Measurements from ENCODE around the gene TRIM8.

TRIM8 gene

GRCh38 chr10:102615361-102615760 is 28.9 kb upstream of the TRIM8 start:
- DNase-seq = no peak

- no peak for DNase-seq
Measured at GRCh38 chr10:102616066-102616770, 28.1 kb upstream of the TRIM8 start.

DNA sequence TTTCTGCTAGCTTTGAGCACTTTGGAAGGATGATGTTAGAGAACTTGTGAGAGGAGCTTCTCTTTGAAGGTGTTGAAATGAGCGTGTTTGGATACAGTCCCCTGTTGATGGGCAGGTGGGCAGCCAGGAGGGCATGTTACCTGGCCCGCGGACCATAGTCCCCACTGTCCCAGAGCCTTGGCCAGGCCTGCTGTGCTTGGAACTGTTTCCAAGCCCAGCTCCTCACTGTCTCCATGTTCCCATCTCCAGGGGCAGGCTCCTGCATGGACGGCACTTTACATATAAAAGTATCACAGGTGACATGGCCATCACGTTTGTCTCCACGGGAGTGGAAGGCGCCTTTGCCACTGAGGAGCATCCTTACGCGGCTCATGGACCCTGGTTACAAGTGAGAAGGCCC is 27.2 kb upstream of the TRIM8 start:
- DNase-seq = no peak

- DNase-seq = no peak
Measured at GRCh38 chr10:102617816-102618215, 26.5 kb upstream of the TRIM8 start.

DNA sequence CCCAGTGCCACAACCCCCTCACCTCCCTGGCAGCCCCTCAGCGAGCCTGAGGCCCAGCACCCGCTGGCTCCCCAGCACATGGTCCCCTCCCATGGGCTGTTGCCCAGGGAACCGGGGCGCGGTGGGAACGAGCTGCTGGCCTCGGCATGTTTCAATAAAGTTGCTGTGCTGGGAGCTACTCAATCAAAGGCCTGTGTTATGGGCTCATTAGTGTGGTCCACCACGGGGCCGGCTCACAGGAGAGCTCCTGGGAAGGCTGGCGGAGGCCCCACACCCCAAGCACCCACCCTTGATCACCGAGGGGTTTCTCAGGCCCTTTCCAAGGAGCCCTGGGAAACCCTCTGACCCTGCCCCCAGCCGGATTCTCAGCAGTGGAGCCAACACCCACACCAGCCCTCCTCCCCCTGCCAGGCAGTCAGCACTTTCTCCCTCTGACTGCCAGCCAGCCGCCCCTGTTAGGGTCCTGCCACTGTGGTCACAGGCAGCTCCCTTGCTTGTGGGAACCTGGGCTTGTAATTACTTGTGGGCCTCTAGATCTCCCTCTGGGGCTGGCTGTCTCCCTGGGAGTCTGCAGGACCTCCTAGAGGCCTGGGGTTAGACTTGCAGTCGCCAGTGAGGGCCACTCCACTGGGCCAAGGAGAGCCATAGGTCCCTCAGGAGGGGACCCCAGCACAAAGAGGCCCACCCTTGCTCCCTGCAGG is 24.8 kb upstream of the TRIM8 start:
- peak in 26 of 58 donors; percentile 27 to 78 (median 47) for DNase-seq

DNA sequence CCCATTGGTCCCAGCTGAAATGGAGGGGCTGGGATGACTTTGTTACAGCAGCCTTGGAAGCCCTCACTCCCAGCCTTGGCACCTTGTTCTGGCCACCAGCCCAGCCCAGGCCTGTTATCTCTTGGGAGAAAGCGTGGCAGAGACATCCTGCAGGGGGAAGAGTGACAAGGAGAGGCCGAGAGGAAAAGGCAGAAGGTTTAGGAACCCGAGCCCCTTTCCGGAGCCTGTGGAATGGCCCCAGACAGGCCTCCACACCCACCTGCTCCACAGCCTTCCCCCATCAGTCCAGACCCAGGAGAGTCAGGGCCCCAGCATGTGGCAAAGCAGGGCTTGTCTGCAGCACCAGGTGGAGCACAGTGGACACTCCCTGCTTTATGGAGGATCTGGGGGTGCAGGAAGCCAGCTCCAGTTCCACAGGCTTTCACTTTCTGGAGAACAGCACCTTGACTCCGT is 24.1 kb upstream of the TRIM8 start:
- no peak for DNase-seq

- peak in 2 of 58 donors; percentile 56 to 59 for DNase-seq
Measured at GRCh38 chr10:102620591-102621442, 23.5 kb upstream of the TRIM8 start.

DNA sequence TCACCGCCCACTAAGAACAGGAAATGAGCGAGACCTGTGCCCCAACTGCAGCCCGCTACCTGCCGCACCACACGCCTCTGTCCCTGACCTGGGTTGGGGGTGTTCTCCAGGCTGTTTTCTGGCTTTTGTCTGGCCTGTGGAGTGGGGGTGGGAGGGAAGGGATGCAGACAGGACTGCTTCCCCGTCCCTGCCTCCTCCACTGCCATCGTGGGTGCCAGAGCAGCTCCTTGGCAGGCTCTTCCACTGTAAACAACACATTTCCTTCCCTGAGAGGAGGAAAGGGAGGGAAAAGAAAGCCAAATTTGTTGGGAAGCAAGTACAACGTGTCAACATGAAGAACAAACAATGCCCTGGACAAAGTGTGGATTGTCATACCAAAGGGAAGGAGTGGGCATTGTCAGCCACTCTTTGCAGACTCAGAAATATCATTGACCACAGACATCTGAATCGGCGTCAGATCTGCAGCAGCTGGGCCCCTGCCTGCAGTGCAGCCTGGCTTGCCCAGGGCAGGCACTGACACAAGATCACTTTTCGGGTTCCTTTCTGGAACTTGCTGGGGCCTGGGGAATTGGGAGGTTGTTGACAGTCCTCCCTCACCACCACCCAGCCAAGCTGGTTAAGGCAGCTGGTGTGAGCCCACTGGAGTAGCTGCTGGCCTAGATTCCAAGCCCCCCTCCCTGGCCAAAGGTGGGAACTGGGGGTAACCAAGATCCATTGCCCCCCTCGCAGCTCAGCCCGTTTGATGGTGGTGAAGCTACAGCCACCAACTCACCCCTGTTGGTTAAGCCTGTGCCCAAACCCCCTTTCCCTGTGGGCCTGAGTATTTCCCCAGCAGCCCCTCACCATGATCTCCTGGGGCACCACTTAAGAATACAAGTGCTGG is 22.6 kb upstream of the TRIM8 start:
- peak in 19 of 58 donors; percentile 17 to 77 (median 45) for DNase-seq

GRCh38 chr10:102624094-102624493 is 20.2 kb upstream of the TRIM8 start:
- DNase-seq = no peak

GRCh38 chr10:102624751-102625645 is 19.3 kb upstream of the TRIM8 start:
- DNase-seq = no peak

DNA sequence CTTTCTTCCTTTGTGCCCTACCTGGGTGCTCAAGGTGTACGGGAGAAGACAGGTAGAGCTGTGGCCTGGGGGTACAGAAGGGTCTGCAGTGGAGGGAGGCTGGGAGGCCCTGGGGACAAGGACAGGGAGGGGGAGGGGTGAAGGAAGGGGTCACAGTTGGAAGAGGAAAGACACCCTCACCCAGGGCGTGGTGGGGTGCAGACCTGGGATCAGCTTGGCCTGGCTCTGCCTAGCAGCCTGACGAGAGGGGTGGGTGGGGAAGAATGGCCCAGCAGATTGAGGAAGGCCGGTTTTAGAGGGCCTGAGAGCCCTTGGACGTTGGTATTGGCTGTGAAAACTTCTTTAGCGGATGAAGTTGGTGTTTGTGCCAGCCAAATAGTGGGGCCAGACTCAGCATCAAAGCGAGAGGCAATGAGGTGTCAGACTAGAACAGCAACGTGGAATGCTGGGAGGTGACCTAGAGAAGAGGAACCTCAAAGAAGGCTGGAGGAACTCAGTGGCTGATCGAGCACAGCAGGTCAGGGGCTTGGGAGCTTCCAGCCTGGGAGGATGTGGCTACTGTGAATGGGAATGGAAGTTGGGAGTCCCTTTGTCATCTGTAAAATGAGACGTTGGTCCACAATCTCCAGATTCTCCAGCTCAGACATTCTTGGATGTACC is 18.1 kb upstream of the TRIM8 start:
- DNase-seq = peak in 1 of 58 donors; percentile 26

GRCh38 chr10:102627291-102627735 is 17.0 kb upstream of the TRIM8 start:
- peak in 41 of 58 donors; percentile 28 to 91 (median 68) for DNase-seq

GRCh38 chr10:102627736-102628293 is 16.5 kb upstream of the TRIM8 start:
- DNase-seq = peak in 31 of 58 donors; percentile 39 to 85 (median 69)

- peak in 55 of 58 donors; percentile 25 to 90 (median 77) for DNase-seq
Measured at GRCh38 chr10:102628451-102628911, 15.8 kb upstream of the TRIM8 start.

- DNase-seq = peak in 1 of 58 donors; percentile 25
Measured at GRCh38 chr10:102629661-102630614, 14.3 kb upstream of the TRIM8 start.

DNA sequence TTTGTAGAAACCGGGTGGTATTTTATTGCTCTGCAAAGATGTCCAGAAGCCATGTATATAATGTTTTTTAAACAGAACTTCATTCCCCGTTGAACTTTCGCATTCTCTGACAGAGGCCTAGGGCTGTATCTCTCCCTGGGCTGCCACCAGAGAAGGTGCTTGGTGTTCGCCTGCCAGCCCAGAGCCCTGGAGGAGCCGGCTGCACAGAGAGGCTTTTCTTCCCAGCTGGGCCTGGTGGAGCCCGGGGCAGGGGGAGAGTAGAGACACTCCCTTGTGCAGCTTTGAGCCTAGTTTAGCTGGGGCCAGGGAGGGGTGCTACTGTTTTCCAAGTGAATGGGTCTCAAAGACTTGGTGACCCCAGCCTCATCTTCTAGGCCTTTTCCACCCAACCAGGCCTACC is 13.6 kb upstream of the TRIM8 start:
- DNase-seq = peak in 6 of 58 donors; percentile 23 to 40 (median 30)

Measured in anterior cingulate cortex (tissue), 58 donors.